Activated T-helper 1 cell treated with Interleukin-2 at 50 U/mL for 16 hours (primary cell): ENCODE measurements around the gene TTYH3.
"Not testable (repeated sequence)": the region's sequence is repeated elsewhere in the genome, so short reads cannot be mapped to it uniquely, and the experiment has no call there.

ENCODE experiments used
- DNase-seq: peaks from one replicate; pipeline ENCODE4 v3.0.0-alpha.2; 2020; ENCODE audit warnings: low read depth

Gene TTYH3

DNA sequence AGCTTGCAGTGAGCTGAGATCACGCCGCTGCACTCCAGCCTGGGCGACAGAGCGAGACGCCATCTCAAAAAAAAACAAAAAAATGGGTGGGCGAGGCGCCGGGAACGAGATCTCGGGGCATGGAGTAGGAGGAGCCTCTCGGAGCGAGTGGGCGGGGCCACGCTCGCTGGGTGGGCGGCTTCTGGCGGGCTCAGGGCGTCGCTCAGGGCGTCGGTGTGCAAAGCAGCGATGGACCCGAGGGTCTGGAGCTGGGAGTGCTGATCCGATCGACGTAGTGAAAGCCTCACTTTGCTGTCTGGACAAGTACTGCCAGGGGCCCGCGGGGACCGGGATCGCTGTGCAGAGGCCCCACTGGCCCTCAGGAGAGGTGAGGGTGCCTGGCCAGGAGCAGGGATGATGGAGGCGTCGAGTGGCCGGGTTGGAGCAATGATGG is 33.6 kb downstream of the TTYH3 start:
- DNase-seq, result no peak

DNA sequence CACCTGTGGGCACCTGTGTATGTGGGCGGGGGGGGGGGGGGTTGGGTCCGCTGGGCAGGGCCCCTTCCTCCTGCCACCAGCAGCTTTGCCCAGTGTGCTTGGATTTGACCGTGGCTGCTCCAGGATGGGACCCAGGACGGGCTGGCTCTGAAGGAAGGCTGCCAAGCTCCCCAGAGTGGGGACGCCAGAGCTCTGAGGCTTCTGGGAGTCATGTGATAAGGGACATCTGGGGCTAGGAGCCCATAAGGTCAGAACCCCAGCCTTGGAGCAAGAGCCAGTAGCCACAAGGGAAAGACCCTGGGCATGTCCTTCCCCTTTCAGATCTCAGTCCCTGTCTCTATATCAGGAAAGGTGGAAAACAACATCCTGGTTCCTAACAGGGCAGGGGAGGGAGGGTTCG is 34.4 kb downstream of the TTYH3 start:
- DNase-seq, result no peak

DNA sequence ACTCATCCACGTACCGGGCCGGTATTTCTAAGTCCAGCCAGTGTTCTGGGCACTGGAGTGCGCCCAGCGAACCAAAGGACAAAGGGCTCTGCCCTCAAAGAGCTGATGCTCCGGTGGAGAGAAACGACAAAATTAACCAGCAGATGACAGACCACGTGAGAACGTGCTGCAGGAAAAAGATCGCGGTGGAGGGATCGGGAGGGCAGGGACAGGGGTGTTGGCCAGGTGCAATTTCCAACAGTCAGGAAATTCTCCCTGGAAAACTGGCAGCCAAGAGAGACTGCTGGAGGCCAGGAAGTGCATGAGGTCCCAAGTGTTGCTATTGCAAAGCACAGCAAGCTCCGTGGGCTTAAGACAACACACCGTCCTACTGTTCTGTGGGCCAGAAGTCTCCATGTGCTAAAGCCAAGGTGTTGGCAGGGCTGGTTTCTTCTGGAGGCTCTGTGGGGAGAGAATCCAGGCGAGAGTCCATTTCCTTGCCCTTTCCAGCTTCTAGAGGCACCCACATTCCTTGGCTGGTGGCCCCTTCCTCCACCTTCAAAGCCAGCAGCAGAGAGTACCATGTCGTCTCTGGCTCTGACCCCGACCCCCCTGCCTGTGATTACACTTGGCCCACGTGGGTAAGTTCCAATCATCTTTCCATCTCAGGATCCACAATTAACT is 34.9 kb downstream of the TTYH3 start:
- no peak for DNase-seq

DNA sequence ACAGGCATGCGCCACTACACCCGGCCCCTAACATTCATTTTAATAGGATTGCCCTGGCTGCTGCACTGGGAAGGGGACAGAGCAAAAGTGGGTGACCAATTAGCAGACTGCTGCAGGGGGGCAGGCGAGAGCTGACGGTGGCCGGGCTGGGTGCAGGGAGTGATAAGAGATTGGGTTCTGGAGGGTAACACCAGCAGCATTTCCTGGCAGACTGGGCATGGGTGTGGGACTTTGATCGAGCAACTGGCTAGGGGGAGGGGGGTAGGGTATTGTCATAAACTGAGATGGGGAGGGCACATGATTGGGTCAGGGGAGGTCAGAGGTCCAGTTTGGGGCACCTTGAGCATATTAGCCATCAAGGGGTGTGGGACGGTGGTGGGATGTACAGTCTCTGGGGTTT is 36.1 kb downstream of the TTYH3 start:
- DNase-seq, result no peak

DNA sequence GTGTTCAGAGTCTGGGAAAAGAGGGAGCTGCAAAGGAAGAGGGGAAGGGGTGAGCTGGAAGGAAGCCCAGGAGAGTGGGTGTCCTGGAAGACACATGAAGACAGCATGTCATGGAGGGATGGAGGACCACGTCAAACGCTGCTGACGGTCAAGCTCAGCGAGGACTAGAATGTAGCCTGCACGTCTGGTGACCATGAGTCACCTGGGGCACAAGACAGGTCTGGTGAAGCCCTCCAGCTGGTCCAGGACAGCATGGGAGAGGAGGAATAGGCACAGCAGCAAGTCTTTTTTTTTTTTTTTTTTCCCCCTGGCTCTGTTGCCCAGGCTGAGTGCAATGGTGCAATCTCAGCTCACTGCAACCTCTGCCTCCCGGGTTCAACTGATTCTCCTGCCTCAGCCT is 36.6 kb downstream of the TTYH3 start:
- DNase-seq, result no peak

DNA sequence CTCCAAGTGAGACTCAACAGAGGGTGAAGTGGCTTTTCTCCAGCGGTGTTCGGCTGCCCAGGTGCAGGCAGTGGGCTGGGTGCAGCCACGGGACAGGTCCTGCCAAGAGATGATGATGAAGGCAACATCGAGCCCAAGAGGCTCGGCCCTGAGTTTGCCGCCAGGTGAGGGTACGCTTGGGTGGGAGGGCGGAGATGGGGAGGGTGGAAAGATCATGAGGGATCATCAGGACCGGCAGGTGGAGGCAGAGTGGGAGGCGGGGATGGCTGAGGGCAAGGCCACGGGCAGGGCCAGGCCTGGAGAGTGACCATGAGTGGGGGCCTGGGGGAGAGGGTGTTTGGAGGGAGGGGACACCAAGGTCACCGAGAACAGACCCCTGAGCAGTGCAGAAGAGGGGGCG is 38.4 kb downstream of the TTYH3 start:
- no peak for DNase-seq

DNA sequence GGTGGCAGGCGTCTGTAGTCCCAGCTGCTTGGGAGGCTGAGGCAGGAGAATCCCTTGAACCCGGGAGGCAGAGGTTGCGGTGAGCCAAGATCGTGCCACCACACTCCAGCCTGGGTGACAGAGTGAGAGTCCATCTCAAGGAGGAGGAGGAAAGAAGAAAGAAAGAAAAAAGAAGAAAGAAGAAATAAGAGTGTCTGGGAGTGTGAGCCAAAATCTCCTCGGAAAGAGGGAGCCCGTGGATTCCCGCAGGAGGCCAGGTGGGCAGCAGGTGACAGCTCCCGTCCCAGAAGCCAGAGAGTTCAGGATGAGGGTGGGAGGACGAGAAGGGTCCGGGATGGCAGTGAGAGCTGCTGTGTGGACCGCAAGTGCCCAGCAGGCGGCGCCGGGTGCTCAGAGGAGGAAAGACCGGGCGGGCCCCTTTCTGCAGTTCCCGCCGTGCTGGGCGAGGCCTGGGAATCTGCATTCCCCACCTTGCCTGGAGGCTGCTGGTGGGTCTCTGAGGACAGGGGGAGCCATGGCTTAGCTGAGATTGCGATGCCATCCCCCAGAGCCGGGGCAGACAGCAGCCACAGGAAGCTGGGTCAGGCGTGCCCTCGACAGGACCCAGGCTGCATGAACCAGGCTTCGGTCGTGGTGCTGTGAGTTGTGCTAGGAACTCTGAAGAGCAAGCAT is 39.1 kb downstream of the TTYH3 start:
- peak; percentile 52 for DNase-seq

DNA sequence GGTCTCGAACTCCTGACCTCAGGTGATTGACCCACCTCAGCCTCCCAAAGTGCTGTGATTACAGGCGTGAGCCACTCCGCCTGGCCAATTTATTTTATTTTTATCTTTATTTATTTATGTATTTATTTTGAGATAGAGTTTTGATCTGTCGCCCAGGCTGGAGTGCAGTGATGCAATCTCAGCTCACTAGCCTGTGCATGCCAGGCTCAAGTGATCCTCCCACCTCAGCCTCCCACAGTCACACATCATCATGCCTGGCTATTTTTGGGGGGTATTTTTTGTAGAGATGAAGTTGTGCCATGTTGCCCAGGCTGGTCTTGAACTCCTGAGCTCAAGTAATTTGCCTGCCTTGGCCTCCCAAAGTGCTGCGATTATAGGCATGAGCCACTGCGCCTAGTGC is 41.4 kb downstream of the TTYH3 start:
- DNase-seq, result not testable (repeated sequence)

DNA sequence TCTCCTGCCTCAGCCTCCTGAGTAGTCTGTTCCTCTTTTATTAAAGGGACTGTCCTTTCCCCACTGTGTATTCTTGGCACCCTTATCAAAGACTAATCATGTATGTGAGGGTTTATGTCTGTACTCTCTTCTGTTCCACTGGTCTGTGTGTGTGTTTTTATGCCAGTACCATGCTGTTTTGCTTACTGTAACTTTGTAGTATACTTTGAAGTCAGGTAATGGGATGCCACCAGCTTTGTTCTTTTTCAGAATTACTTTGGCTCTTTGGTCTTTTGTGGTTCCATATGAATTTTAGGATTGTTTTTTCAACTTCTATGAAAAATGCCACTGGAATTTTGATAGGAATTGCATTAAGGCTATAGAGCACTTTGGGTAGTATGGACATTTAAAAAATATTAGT is 42.1 kb downstream of the TTYH3 start:
- DNase-seq, result no peak

DNA sequence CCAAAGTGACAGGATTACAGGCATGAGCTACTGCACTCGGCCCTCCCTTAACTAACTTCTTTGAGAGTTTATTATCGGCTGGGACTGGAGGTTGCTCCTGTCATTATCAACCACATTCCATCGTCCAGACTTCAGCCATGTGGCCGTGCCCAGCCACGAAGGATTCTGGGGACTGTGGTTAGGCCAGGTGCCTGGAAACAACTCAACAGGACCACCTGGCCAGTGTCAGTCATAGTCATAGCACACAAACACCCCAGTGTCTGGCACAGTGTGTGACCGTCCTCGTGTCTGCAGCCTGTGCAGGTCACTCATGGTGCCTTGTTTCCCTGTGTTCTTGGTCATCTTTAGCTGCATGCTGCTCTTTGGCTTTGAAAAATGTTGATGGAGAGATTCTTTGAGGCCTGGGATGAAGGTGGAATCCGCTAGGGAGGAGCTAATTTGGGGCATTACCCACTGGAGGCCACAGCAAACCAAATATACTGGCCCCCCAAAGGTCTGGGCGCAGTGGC is 43.5 kb downstream of the TTYH3 start:
- DNase-seq, result no peak

DNA sequence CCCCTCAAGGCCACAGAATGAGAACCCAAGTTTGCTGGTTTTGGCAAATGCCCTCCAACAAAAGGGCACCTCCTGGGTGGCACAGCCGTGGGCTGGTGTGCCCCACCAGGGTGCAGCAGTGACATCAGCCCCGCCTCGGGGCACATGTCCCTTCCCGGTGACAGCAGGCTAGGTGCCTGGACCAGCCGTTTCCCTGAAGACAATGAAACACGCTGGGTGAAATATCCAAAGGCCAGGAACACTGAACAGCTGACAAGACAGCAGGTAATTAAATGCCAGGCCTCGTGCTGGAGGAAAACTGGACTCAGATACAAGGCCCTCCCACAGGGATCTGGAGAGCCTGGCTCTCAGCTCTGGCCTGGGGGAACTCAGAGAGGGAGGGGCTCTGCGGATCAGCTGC is 44.8 kb downstream of the TTYH3 start:
- DNase-seq, result not testable (repeated sequence)

DNA sequence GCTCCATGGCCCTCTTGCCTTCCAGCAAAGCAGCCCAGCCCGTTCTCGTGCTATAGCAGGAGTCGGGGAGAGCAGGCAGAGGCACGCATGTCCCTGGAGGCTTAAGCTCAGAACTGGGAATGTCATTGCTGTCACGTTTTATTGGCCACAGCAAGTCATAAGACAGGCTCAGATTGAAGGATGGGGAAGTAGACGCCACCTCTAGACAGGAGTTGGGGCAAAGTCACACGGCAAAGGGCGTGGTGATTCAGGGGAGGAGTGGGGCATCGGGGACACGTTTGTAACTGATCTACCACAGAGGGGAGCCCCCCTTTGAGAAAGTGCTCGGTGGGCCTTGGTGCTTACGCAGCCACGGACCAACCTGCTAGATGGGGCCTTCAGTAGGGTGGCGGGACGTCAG is 46.7 kb downstream of the TTYH3 start:
- not testable (repeated sequence) for DNase-seq

DNA sequence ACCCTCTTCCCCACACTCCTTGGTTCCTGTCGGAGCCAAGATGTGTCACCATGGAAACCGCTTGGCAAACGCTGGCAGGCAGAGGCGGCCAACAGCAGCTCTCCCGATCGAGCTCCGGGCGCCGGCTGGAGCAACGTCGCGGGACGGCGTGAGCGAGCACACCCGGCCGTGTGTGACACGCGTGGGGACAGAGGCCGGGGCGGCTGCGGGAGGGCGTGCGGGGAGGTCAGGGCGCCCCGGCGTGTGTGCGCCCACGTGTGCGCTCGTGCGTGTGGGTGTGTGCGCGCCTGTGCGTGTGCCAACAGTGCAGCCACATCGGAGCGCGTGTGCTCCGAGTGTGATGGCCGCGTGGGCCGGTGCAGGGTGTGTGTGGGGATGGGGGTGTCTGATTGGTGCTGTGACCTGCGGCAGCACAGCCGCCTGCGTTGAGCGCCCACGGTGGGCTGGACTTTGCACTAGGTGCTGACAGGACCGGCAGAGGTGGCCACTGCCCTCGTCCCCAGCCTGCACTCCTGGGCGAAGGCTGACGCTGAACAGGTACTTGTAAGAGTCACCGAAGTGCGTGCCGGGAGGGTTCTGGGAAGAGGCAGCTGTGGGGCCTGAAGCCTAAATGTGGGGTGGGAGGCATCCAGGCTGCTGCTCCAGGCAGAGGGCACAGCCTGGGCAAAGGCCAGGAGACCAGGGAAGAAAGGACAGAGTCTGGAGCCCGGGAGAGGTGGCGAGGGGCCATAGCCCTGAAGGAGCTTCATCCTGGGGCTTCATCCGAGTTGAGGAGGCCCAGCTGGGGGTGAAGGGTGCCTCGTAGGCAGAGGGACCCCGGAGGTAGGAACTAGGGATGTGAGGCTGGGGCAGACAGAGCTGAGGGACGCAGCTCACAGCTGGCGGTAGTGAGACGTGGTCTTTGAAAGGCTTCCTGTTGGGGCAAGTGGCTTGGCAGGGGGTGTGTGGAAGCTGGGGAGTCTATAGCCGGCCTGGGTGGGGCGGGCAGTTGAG is 47.6 kb downstream of the TTYH3 start:
- DNase-seq, result not testable (repeated sequence)

DNA sequence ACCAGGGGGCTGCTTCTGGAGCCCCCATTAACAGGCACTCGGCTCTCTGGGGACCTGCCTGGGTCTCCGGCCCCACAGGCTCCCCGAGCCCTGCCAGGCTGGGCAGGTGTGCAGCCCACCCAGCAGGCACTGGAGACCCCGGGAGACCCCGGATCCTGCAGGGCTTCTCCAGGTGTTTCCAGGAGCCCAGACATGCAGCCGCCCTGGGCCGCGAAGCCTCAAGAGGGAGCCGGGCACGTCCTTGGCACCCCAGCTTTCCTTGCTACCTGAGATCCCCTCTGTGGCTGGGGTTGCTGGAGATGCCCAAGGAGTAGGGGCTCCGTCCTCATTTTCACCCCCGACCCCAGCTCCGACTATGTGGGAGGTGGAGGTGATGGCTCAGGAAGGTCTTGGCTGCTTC is 48.5 kb downstream of the TTYH3 start:
- DNase-seq, result no peak

DNA sequence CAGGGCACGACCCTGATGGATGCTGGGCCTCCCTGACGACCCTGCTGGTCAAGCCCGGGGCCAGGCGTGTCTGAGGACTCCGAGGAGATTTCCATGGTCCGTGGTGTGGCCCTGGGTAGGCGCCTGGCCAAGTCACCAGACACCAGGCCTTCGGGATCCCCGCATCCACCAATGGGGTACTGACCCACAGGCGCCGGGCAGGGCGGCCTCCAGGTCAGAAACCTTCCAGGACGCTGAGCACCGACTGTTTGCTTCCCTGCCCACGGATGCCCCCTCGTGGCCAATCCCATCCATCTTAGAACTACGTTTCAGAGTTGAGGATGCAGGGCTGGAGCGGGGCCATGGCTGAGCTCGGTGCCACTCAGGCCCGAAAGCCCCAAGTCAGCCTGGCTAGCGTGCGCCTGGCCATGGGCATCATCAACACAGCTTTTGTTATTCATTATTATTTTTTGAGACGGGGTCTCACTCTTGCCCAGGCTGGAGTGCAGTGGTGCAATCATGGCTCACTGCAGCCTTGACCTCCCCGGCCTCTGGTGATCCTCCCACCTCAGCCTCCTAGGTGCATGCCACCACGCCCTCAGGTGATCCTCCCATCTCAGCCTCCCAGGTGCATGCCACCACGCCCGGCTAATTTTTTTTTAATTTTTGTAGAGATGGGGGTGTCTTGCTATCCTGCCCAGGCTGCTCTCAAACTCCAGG is 49.2 kb downstream of the TTYH3 start:
- peak; percentile 17 for DNase-seq

DNA sequence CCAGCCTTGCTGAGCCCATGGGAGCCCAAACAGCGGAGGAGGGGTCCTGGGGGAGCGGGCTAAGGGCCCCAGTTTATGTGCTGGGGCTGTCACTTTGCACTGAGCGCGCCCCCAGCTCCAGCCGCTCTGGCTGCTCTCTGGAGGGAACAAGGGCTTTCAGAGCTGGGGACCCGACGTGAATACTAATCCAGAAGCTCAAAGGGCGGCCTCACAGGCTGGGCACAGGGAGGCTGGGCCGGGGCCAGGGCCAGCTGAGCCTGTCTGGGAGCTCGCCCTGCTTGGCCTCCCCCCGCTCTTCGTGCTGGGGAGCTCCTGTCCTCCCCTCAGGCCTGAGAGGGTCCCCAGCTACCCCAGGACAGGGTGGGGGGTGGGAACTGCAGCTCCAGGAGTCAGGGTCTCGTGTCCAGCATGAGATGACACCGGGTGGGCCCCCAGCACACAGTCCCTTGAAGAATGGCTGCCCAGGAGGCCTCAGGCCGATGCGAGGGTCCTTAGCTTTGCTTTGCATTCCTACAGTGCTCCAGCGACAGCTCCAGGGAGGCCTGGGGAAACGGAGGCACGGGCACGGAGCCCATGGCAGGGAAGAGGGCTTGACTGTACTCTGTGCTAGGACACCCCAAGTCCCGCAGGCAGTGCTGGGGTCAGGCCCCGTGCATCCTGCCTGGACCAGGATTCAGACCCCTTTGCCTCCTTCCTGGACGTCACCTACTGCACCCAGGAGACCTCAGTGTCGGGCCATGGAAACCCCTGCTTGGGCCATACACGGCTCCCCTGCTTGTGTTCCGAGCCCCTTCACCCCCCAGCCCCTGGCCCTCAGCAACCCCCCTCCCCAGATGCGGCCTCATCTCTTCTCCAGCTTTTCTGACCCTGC is 50.4 kb downstream of the TTYH3 start:
- no peak for DNase-seq

DNA sequence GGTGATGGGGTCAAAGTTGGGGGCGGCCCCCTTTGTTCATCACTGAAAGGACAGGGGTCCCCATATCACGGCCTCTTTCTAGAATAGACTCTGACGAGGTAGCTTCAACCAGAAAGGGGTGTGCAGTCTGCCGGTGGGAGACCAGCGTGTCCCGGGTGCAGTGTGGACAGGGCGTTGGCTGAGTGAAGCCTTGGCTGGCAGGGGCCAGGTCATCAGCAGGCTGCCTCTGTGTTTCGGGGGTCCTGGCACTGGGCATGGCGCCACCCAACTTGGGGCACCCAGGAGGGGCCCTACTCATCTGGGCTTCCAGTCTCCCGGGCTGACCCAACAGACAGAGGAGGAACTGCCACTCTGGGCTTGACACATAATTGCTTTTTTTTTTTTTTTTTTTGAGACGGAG is 52.7 kb downstream of the TTYH3 start:
- no peak for DNase-seq

DNA sequence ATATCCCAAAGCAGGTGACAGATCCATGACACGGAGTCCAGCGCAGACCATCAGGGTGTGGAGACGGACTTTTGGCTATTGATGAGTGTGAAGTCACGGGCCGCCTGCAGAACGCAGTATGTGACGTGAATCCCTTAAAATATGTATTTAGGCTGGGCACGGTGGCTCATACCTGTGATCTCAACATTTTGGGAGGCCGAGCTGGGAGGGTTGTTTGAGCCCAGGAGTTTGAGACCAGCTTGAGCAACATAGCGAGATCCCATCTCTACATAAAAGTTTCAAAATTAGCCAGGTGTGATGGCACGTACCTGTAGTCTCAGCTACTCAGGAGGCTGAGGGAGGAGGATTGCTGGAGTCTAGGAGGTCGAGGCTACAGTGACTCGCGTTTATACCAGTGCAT is 54.3 kb downstream of the TTYH3 start:
- no peak for DNase-seq

DNA sequence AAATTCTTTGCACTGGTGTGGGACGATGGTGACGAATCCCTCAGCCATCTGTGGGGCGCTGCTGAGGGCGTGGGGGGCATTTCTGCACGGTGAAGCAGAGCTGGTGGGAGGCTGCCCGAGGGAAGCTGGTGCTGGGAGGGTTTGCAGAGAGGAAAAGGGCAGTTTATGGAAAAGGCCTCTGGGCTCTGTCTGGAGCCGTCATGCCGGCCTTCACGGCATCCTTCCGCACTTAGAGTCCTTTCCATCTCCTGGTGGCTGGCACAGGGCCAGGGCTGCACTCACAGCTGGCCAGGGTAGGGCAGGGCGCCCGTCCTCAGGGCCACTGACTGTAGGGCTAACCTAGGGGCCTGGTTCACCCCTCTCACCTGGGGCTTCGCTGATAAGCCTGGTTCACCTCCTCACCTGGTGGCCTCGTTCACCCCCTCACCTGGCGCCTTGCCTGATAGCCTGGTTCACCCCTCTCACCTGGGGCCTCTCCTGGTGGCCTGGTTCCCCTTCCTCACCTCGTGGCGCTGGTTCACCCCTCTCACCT is 55.6 kb downstream of the TTYH3 start:
- no peak for DNase-seq

DNA sequence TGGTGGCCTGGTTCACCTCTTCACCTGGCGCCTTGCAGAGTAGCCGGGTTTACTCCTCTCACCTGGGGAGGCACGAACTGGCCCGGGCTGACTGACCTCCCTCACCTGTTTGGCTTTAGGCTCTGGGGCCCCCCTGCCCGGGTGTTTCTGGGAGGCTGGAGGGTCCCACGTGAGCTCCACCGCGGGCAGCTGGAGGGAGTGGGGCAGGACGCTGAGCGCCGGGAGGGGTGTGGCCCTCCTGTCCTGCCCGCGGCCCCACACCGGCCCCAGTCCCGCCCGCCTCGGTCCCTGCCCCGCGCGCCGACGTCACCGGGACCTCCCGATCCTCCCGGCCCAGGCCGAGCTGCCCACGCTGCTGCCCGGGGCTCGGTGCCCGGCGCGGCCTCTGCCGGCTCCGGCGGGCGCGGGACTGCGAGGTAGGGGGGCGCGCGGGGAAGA is 56.1 kb downstream of the TTYH3 start, which contains the start of gene AMZ1:
AMZ1 (plus strand) TSS at position 322 of the 438 bp plus-strand sequence. CDS start 12,250 bp downstream, outside the sequence.
- no peak for DNase-seq
